ENCODE data around the gene CCDC172.

CCDC172 gene

GRCh38 chr10:116304923-116305322 lies 19.3 kb upstream of the CCDC172 start:
- no peaks in the 10 kb centered on the region for H3K9me3 ChIP-seq (ENCODE audit: low read length)
- H3K36me3 ChIP-seq (ENCODE audit: insufficient read depth, low read length) = no peaks in the 10 kb centered on the region
- H3K27me3 ChIP-seq (ENCODE audit: control insufficient read depth in 1 of 2, insufficient read depth in 2 of 2, low read length in 2 of 2) = no peaks in the 10 kb centered on the region
- H3K9ac ChIP-seq (ENCODE audit: low read length) = no peak overlapping the region
- H3K4me1 ChIP-seq (ENCODE audit: insufficient read depth, low read length) = no peaks in the 10 kb centered on the region
- H3K27ac ChIP-seq (ENCODE audit: low read depth, low read length) = no peak overlapping the region
- H3K4me3 ChIP-seq (ENCODE audit: low read depth in 1 of 2, low read length in 2 of 2) = no peak overlapping the region

DNA sequence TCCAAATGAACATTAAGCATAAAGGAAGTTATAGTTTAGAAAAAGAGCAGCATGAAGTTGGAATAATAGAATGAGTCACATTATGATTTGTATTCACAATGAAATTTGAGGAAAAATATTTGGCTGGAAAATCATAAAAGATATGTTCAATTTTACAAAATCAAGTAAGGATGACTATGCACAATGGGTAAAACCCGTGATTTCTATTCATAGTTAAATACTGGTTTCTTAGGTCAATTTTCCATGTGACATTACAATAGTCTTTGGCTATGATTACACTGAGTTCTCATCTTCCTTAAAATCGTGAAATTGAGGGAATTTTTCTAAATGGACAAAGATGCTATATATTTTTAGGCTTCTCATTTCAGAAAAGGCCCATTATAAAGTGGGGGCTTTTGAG lies 17.4 kb upstream of the CCDC172 start:
- Histone ChIP-seq H3K27ac (ENCODE audit: low read depth, low read length) (no peak overlapping the region), H3K36me3 (ENCODE audit: insufficient read depth, low read length) (no peaks in the 10 kb centered on the region), H3K4me1 (ENCODE audit: insufficient read depth, low read length) (no peaks in the 10 kb centered on the region), H3K9me3 (ENCODE audit: low read length) (no peaks in the 10 kb centered on the region), H3K4me3 (ENCODE audit: low read depth in 1 of 2, low read length in 2 of 2) (no peak overlapping the region), H3K27me3 (ENCODE audit: control insufficient read depth in 1 of 2, insufficient read depth in 2 of 2, low read length in 2 of 2) (no peaks in the 10 kb centered on the region), H3K9ac (ENCODE audit: low read length) (no peak overlapping the region)

DNA sequence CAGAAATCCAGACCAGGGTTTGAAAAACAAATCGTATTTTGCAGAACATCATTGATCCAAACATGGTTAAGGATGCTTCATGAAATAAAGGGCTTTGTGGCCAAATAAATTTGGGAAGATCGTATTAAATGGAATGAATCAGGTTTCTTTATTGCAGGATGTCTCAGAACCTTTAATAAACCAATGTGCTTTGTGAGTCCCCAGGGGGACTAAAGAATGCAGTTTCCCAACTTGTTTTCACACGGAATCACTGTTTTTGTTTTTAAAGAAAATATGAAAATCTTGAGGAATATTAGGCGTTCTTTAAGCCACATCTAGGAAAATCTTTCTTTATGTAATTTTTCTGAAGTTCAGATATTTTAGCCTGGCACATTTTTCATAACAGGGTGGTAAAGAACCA lies 16.8 kb upstream of the CCDC172 start:
- no peaks in the 10 kb centered on the region for H3K9me3 ChIP-seq (ENCODE audit: low read length)
- no peak overlapping the region for H3K4me3 ChIP-seq (ENCODE audit: low read depth in 1 of 2, low read length in 2 of 2)
- no peaks in the 10 kb centered on the region for H3K4me1 ChIP-seq (ENCODE audit: insufficient read depth, low read length)
- no peak overlapping the region for H3K27ac ChIP-seq (ENCODE audit: low read depth, low read length)
- no peak overlapping the region for H3K9ac ChIP-seq (ENCODE audit: low read length)
- H3K36me3 ChIP-seq (ENCODE audit: insufficient read depth, low read length) = no peaks in the 10 kb centered on the region
- no peaks in the 10 kb centered on the region for H3K27me3 ChIP-seq (ENCODE audit: control insufficient read depth in 1 of 2, insufficient read depth in 2 of 2, low read length in 2 of 2)

DNA sequence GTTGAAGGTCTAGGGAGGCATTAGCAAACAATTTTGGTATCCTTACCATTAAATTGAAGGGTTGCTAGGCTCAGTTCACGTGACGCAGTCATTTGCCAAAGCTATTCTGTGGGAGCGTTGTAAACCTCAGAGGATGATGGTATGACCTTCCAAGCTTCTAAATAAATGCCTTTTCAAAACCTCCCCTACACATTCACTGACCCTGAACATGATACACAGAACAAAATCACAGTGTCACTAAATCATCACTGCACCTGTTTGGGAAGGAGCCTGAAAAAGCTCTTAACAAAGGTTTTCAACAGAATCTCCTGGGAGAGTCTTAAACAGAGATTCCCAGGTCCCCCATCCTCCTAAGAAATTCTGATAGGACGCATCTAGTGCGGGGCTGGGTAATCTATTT lies 13.2 kb upstream of the CCDC172 start:
- Histone ChIP-seq H3K4me1 (ENCODE audit: insufficient read depth, low read length) (no peaks in the 10 kb centered on the region), H3K27ac (ENCODE audit: low read depth, low read length) (no peak overlapping the region), H3K9me3 (ENCODE audit: low read length) (no peaks in the 10 kb centered on the region), H3K36me3 (ENCODE audit: insufficient read depth, low read length) (no peaks in the 10 kb centered on the region), H3K27me3 (ENCODE audit: control insufficient read depth in 1 of 2, insufficient read depth in 2 of 2, low read length in 2 of 2) (no peaks in the 10 kb centered on the region), H3K9ac (ENCODE audit: low read length) (no peak overlapping the region), H3K4me3 (ENCODE audit: low read depth in 1 of 2, low read length in 2 of 2) (no peak overlapping the region)

DNA sequence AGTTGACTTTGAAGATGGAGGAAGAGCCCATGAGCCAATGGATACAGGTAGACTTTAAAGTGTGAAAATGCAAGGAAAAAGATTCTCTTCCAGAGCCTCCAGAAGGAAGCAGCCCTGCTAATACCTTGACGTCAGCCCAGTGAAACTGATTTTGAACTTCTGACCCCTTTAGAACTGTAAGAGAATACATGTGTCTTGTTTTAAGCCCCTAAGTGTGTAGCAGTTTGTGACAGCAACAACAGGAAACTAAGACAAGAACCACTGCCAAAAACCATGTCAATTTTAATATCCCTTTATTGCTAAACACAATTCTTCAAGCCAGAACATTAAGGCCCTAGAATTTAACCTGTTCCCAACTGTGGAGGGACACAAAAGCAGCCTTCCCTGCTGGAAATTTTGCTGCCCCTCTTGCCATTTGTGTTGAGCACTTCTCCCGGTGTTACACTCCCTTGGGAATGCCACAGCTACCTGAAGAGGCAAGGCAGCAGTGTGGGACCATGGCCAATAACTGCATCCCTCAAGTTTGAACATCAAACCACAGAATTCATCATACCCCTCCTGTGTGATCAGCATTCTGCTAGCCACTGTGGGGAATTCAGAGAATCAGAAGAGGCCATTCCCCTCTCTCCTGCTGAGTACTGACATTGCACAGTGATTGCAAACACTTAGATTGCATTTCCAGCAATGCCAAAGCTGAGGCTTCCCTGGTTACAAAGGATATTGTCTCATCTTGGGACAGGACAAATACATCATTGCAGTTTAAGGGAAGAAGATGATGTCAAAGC lies 12.3 kb upstream of the CCDC172 start:
- Histone ChIP-seq H3K27me3 (ENCODE audit: control insufficient read depth in 1 of 2, insufficient read depth in 2 of 2, low read length in 2 of 2) (no peaks in the 10 kb centered on the region), H3K27ac (ENCODE audit: low read depth, low read length) (no peak overlapping the region), H3K9me3 (ENCODE audit: low read length) (no peaks in the 10 kb centered on the region), H3K9ac (ENCODE audit: low read length) (no peak overlapping the region), H3K4me1 (ENCODE audit: insufficient read depth, low read length) (no peaks in the 10 kb centered on the region), H3K36me3 (ENCODE audit: insufficient read depth, low read length) (no peaks in the 10 kb centered on the region), H3K4me3 (ENCODE audit: low read depth in 1 of 2, low read length in 2 of 2) (no peak overlapping the region)

DNA sequence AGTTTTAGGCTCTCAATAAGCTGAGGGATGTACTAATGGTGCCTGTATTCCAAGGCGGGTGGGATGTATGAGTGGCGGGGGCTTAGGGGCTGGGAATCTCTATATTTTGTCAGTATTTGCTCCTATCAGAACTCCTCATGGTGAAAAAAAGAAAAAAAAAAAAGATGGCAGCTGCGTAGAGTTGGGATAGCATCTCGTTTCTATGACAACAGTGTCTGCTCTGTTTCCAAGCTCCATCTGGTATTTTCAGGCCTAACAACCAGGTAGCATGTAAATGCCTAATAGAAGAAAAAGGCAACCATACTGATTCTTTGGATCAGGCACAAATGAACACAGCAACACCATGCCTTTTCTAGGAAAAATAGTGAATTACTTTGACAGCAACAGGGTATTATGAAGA lies 11.7 kb upstream of the CCDC172 start:
- no peaks in the 10 kb centered on the region for H3K36me3 ChIP-seq (ENCODE audit: insufficient read depth, low read length)
- H3K27ac ChIP-seq (ENCODE audit: low read depth, low read length) = no peak overlapping the region
- H3K9ac ChIP-seq (ENCODE audit: low read length) = no peak overlapping the region
- H3K27me3 ChIP-seq (ENCODE audit: control insufficient read depth in 1 of 2, insufficient read depth in 2 of 2, low read length in 2 of 2) = no peaks in the 10 kb centered on the region
- H3K4me1 ChIP-seq (ENCODE audit: insufficient read depth, low read length) = no peaks in the 10 kb centered on the region
- no peaks in the 10 kb centered on the region for H3K9me3 ChIP-seq (ENCODE audit: low read length)
- no peak overlapping the region for H3K4me3 ChIP-seq (ENCODE audit: low read depth in 1 of 2, low read length in 2 of 2)

DNA sequence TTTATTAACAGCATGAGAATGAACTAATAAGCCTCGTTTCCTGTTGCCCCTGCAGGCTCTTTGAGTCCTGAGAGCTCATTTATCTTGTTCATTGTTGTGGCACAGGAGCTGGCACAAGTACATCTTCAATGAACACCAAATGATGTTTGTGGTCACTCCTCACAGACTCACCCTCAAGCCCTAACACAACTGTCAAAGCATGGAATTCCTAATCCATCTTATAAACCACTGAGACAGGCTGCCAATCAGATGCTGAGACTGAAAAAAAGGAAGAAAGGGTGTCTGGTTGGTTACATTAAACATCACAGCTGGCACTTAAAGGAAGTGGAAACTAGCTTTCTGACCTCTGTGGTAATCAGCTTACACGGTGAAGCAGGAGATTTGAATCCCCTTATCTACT lies 7.7 kb upstream of the CCDC172 start:
- Histone ChIP-seq H3K27ac (ENCODE audit: low read depth, low read length) (no peak overlapping the region), H3K9me3 (ENCODE audit: low read length) (no peaks in the 10 kb centered on the region), H3K36me3 (ENCODE audit: insufficient read depth, low read length) (no peaks in the 10 kb centered on the region), H3K27me3 (ENCODE audit: control insufficient read depth in 1 of 2, insufficient read depth in 2 of 2, low read length in 2 of 2) (no peaks in the 10 kb centered on the region), H3K4me1 (ENCODE audit: insufficient read depth, low read length) (no peaks in the 10 kb centered on the region), H3K9ac (ENCODE audit: low read length) (no peak overlapping the region), H3K4me3 (ENCODE audit: low read depth in 1 of 2, low read length in 2 of 2) (no peak overlapping the region)

DNA sequence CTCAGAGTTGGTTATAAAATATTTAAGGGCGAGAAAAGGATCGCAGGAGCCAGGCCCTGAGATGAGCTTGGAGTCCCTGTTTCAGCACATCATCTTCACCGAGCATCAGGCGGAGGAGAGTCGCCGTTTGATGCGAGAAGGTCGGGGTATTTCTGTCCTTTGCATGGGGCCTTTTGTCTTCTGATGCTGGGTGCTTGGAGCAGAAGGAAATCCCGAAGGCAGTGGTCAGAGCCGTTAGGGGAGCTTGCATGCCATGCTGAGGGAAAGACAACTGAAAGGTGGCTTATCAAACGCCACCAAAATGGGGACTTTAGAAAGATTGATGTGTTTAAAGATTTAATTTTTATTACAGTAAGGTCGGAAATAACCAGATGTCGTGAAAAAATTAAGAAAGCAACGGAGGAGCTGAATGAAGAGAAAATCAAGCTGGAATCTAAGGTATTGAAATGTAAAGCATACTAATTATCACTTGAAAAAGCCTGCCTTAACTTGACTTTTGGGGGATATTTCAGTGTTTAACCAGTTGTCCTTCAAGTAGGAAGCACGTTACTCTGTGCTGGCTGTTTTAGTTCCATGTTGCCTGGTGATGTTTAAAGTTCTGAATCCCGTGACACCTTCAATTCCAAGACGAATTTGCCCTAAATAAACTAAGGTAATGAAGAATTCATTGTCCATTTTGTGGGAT lies 845 bp downstream of the CCDC172 start:
- H3K9me3 ChIP-seq (ENCODE audit: low read length) = no peaks in the 10 kb centered on the region
- no peaks in the 10 kb centered on the region for H3K4me1 ChIP-seq (ENCODE audit: insufficient read depth, low read length)
- H3K27me3 ChIP-seq (ENCODE audit: control insufficient read depth in 1 of 2, insufficient read depth in 2 of 2, low read length in 2 of 2) = no peaks in the 10 kb centered on the region
- no peaks in the 10 kb centered on the region for H3K36me3 ChIP-seq (ENCODE audit: insufficient read depth, low read length)
- H3K9ac ChIP-seq (ENCODE audit: low read length) = no peak overlapping the region
- no peak overlapping the region for H3K4me3 ChIP-seq (ENCODE audit: low read depth in 1 of 2, low read length in 2 of 2)
- no peak overlapping the region for H3K27ac ChIP-seq (ENCODE audit: low read depth, low read length)

DNA sequence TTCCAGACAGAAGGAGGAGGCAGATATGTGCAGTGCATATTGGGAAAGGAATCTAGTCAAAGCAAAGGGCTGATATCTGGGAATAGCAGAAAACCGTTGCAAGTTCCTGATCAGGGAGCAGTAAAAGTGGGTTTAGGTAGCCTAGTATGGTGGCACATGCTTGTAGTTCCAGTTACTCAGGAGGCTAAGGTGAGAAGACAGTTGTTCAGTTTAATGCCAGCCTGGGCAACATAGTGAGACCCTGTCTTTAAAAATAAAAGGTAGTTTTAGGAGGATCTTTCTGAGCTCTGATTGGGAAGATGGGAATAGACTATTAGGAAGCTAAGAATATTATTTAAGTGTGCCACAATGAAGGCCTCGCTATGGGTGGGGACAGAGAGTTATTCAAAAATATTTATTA lies 1.7 kb downstream of the CCDC172 start:
- H3K36me3 ChIP-seq (ENCODE audit: insufficient read depth, low read length) = no peaks in the 10 kb centered on the region
- no peaks in the 10 kb centered on the region for H3K27me3 ChIP-seq (ENCODE audit: control insufficient read depth in 1 of 2, insufficient read depth in 2 of 2, low read length in 2 of 2)
- no peak overlapping the region for H3K9ac ChIP-seq (ENCODE audit: low read length)
- no peaks in the 10 kb centered on the region for H3K9me3 ChIP-seq (ENCODE audit: low read length)
- H3K4me3 ChIP-seq (ENCODE audit: low read depth in 1 of 2, low read length in 2 of 2) = no peak overlapping the region
- no peak overlapping the region for H3K27ac ChIP-seq (ENCODE audit: low read depth, low read length)
- H3K4me1 ChIP-seq (ENCODE audit: insufficient read depth, low read length) = no peaks in the 10 kb centered on the region

DNA sequence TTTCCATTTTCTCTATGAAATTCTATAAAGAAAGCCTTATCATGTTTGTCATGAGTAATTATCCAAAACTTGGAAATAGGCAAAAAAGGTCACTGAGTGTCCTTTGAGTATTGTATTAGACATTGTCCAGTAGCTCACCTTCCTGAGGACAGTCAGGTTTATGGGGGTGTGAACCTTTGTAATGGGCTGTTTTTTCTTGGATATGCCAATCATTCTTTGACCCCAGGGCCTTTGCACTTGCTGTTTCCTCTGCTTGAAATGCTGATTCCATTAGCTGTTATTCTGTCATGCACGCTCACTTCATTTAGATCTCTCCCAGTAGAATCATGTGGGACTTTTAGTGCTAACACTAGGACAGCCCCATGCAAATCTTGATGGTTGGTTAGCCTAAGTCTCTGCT lies 4.9 kb downstream of the CCDC172 start:
- Histone ChIP-seq H3K4me3 (ENCODE audit: low read depth in 1 of 2, low read length in 2 of 2) (no peak overlapping the region), H3K27me3 (ENCODE audit: control insufficient read depth in 1 of 2, insufficient read depth in 2 of 2, low read length in 2 of 2) (no peaks in the 10 kb centered on the region), H3K4me1 (ENCODE audit: insufficient read depth, low read length) (no peaks in the 10 kb centered on the region), H3K27ac (ENCODE audit: low read depth, low read length) (no peak overlapping the region), H3K36me3 (ENCODE audit: insufficient read depth, low read length) (no peaks in the 10 kb centered on the region), H3K9me3 (ENCODE audit: low read length) (no peaks in the 10 kb centered on the region), H3K9ac (ENCODE audit: low read length) (no peak overlapping the region)

- H3K9me3 ChIP-seq (ENCODE audit: low read length) = no peaks in the 10 kb centered on the region
- H3K4me3 ChIP-seq (ENCODE audit: low read depth in 1 of 2, low read length in 2 of 2) = no peak overlapping the region
Observed at GRCh38 chr10:116331815-116332214, 7.6 kb downstream of the CCDC172 start.

GRCh38 chr10:116336866-116337265 lies 12.6 kb downstream of the CCDC172 start:
- no peak overlapping the region for H3K27ac ChIP-seq (ENCODE audit: low read depth, low read length)
- H3K4me1 ChIP-seq (ENCODE audit: insufficient read depth, low read length) = no peaks in the 10 kb centered on the region
- H3K36me3 ChIP-seq (ENCODE audit: insufficient read depth, low read length) = no peaks in the 10 kb centered on the region
- no peak overlapping the region for H3K9ac ChIP-seq (ENCODE audit: low read length)
- H3K4me3 ChIP-seq (ENCODE audit: low read depth in 1 of 2, low read length in 2 of 2) = no peak overlapping the region
- no peaks in the 10 kb centered on the region for H3K9me3 ChIP-seq (ENCODE audit: low read length)
- no peaks in the 10 kb centered on the region for H3K27me3 ChIP-seq (ENCODE audit: control insufficient read depth in 1 of 2, insufficient read depth in 2 of 2, low read length in 2 of 2)

More at GRCh38 chr10:116331815-116332214, 7.6 kb downstream of the CCDC172 start:
- H3K27ac ChIP-seq (ENCODE audit: low read depth, low read length) = no peak overlapping the region
- H3K36me3 ChIP-seq (ENCODE audit: insufficient read depth, low read length) = no peaks in the 10 kb centered on the region
- H3K27me3 ChIP-seq (ENCODE audit: control insufficient read depth in 1 of 2, insufficient read depth in 2 of 2, low read length in 2 of 2) = no peaks in the 10 kb centered on the region
- H3K9ac ChIP-seq (ENCODE audit: low read length) = no peak overlapping the region
- no peaks in the 10 kb centered on the region for H3K4me1 ChIP-seq (ENCODE audit: insufficient read depth, low read length)
